GM10248 (cell line): ENCODE data around the gene RBBP4.

ENCODE experiments used
- CTCF ChIA-PET: fragments of 300-600 bp; sonication (Branson Sonifier 250); formaldehyde crosslinking; extraction: SDS; loops from one replicate; lab custom pipeline; 2021; ENCODE audit warnings: antibody characterized with exemption; lab: Yijun Ruan, JAX
- POLR2A ChIA-PET: fragments of 350-650 bp; sonication (Branson Sonifier 250); formaldehyde crosslinking; extraction: SDS; loops from one replicate; lab custom pipeline; 2020; ENCODE audit warnings: antibody characterized with exemption; lab: Yijun Ruan, JAX
- DNase-seq: peaks from one replicate; pipeline ENCODE4 v3.0.0; 2012; ENCODE audit errors: extremely low spot score
- TF ChIP-seq, protein P1 (sequence below): IDR thresholded peaks from 2 replicates; pipeline ENCODE4 v1.5.1; 2012; ENCODE audit warnings: mild to moderate bottlenecking, low read depth; ENCODE audit errors: extremely low read depth, missing control alignments, control extremely low read depth

RBBP4 gene

DNA sequence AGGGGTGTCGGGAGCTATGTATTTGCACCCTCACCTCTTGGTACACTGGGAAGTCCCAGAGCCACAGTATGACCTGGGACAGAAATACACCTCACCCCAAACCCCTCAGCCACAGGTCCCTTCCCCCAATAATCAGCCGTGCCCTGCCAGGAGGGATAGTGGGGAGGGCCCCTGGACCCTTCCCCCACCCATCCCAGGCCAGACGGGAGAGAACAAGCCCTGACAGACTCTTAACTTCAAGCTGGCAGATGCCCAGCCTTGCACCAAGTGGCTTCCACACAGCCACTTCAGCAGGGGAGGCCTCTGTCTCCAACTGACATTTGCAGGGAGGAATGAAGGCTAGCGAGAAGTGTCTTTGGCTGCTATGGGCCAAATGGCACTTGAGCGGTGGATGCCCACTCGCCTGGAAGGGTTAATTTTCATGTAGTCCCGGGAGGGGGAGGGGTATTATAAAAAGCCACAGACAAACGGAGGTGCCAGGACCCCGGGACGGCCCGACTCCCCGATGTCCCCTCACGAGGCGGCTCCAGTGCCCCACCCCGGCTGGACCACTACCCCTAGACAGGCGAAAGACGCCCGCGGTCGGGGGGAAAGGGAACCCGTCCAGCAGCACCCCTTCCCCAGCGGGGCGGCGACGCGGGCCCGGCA, 51.1 kb downstream of the RBBP4 start:
- DNase-seq = no peak
- CTCF ChIA-PET = interaction anchor here (3.8 kb wide), 1 partner anchor 10 kb away, joined by 24 read pairs; no protein-coding TSS in a partner anchor
- TF ChIP-seq, protein P1, sequence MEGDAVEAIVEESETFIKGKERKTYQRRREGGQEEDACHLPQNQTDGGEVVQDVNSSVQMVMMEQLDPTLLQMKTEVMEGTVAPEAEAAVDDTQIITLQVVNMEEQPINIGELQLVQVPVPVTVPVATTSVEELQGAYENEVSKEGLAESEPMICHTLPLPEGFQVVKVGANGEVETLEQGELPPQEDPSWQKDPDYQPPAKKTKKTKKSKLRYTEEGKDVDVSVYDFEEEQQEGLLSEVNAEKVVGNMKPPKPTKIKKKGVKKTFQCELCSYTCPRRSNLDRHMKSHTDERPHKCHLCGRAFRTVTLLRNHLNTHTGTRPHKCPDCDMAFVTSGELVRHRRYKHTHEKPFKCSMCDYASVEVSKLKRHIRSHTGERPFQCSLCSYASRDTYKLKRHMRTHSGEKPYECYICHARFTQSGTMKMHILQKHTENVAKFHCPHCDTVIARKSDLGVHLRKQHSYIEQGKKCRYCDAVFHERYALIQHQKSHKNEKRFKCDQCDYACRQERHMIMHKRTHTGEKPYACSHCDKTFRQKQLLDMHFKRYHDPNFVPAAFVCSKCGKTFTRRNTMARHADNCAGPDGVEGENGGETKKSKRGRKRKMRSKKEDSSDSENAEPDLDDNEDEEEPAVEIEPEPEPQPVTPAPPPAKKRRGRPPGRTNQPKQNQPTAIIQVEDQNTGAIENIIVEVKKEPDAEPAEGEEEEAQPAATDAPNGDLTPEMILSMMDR = no peak
- POLR2A ChIA-PET = no interaction called here

DNA sequence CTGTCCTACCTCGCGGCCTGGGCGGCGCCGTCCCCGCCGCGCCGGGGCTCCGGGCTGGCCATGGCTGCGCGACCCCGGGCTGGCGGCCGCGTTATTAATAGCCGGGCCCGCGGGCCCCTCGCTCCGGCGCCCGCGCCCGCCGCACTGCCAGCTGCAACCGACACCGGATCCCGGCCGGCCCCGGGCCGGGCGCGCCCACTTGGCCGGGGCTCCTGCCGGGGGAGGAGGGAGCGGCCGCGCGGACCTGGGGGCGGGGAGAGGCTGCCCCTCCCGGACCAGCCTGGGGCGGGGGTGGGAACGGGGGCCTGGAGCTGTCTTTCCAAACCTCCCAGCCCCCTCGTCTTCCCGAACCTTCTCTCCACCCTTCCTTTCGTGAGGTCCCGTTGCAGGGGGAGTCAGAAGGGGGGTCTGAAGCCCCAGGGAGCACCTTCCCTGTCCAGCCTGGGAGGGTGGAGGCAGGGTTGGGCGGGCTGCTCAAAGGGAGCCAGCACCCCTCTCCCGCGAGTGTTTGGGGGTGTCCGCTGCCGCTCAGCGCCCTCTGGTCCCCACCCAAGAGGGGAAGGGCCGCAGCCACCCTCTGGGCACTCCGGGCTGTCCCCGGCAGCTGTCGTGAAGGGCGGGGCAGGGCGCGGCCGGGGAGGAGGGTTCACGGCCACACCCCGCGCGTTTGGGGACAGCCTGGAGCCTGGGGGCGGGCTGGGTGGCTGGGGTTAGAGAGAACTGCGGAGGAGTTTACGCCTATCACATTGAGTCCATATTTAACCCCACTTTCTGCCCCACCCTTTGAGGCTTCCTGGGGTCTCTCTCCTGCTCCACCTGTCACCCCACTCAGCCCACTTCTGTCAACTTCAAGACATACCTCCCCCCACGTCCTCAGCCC, 51.8 kb downstream of the RBBP4 start, which contains the start of gene SYNC:
SYNC (minus strand) TSS at position 172 of the 880 bp plus-strand sequence; CDS start at position 62, 110 bp downstream.
- TF ChIP-seq, protein P1 = no peak
- POLR2A ChIA-PET = no interaction called here
- DNase-seq = peak; percentile 51
- CTCF ChIA-PET = interaction anchor here (3.8 to 5.0 kb wide), 2 partner anchors 9 to 70 kb away, joined by 24 to 29 read pairs; no protein-coding TSS in a partner anchor

DNA sequence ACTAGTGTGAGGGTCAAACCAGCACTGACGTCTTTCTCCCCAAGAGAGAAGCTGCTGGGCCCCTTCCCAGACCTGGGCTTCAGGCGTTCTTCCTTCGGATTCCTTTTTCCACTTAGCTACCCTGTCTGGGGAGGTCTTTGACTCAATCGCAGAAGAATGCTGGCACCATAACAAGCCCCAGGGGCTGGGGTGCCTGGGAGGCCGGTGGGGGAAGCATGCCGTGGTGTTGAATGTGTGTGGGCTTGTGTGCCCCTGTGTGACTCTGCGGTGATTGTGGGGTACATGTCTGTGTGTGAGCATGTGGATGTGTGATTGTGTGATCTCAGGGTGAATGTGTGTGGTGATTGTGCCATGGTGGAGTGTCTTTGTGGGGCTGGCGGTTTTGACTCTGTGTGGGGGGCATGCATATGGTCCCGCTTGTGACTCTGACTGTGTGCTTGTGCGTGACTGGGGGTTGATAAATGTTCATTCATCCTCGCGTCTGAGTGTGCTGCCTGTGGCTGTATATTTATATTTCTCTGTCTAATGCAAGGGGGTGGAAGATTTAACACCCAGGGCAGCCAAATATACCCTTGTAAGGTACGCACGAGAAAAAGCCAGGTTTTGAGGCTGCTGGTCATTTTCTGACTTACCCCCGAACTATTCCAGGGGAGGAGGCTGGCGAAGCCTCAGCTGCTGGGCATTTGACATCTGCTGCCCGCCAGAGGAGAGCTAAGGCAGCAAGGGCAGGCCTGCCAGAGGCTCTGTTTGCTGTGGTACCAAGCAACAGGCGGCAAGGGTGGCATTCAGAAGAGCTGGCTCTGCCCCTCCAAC, 52.7 kb downstream of the RBBP4 start:
- POLR2A ChIA-PET = no interaction called here
- CTCF ChIA-PET = interaction anchor here (3.8 to 5.0 kb wide), 2 partner anchors 8 to 70 kb away, joined by 24 to 29 read pairs; no protein-coding TSS in a partner anchor
- TF ChIP-seq, protein P1 = no peak
- DNase-seq = no peak

DNA sequence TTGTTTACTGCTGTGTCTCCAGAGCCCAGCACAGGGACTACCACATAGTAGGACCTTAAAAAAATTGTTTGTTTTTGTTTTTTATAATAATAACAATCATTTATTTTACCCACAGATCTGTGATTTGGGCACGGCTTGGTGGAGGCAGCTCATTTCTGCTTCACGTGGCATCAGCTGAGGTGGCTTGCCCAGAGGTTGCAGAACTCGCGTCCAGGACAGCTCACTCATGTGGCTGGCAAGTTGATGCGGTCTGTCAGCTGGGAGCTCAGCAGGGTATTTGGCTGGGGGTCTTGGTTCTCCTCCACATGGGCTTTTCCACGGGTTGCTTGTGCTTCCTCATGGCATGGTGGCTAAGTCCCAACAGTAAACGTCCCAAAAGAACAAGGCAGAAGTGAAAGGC, 54.5 kb downstream of the RBBP4 start:
- ChIA-PET CTCF (interaction anchor here (1.0 to 5.0 kb wide), 4 partner anchors 11 to 68 kb away, joined by 3 to 29 read pairs (median 4); no protein-coding TSS in a partner anchor), POLR2A (interaction anchor here (0.6 kb wide), 1 partner anchor 51 kb away, joined by 5 read pairs; no protein-coding TSS in a partner anchor)
- TF ChIP-seq, protein P1 = no peak
- DNase-seq = no peak

DNA sequence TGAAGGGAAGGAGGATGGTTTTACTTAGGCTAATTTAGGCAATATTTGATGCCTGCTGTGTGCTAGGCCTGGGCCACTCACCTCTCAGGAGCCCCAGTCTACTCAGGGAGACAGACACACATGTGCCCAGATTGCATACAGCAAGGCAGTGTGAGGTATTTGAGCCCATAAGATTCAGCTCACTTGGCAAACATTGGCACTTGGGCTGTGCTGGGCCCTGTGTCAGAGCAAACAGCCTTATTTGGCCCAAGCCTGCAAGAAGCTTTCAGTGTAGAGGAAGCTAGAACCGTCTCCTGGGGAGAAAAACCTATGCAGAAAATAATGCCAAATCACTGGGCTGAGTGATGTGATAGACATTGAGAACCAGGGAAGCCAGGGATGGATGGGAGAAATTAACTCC, 55.5 kb downstream of the RBBP4 start:
- DNase-seq = no peak
- CTCF ChIA-PET = interaction anchor here (1.0 to 5.0 kb wide), 6 partner anchors 10 to 186 kb away, joined by 3 to 29 read pairs (median 4); no protein-coding TSS in a partner anchor
- TF ChIP-seq, protein P1 = no peak
- POLR2A ChIA-PET = interaction anchor here (0.9 kb wide), 1 partner anchor 46 kb away, joined by 3 read pairs; no protein-coding TSS in a partner anchor

DNA sequence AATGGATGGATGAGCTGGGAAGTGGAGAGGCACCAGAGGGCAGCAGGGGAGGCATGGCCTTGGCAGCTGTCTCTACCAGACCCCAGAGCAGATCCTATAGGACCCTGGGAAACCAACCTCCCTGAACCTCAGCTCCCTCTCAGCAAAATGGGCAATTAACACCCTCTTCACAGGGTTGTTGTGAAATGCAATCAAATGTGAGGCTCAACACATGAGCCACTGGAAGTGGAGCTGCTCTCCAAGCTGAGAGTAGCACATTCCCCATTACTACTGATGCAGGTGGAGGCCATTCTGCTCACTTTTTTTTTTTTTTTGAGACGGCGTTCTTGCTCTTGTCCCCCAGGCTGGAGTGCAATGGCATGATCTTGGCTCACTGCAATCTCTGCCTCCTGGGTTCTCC, 58.1 kb downstream of the RBBP4 start:
- DNase-seq = no peak
- ChIA-PET CTCF (interaction anchor here (1.2 to 1.9 kb wide), 5 partner anchors 11 to 164 kb away, joined by 3 to 6 read pairs (median 4); no protein-coding TSS in a partner anchor), POLR2A (no interaction called here)
- TF ChIP-seq, protein P1 = no peak
